Body of pancreas (tissue), 4 donors: ENCODE data around the gene C4orf17.

Experiments
- CTCF ChIP-seq, 7 experiments: fragments of 450-650 bp in 4 of 7; fragments of 200-600 bp in 3 of 7; sonication (generic) in 3 of 7; IDR thresholded peaks; one replicate each; pipeline ENCODE4 v1.5.1; 2016 to 2019; ENCODE audit warnings: antibody characterized with exemption in 7 of 7
- POLR2A ChIP-seq, 3 donors: fragments of 450-650 bp; IDR thresholded peaks; one replicate each; pipeline ENCODE4 v1.6.1; 2016; ENCODE audit warnings: antibody characterized with exemption in 3 of 3, mild to moderate bottlenecking in 2 of 3

GRCh38 chr4:99483636-99484035, 27.2 kb upstream of the C4orf17 start:
- TF ChIP-seq CTCF (IDR thresholded peaks at IDR 0.05) (no peak), POLR2A (IDR thresholded peaks at IDR 0.05) (no peak)
